Measurements from ENCODE around the gene TGFBR3.
A peak's percentile ranks its signal among the peaks of the same experiment; 100 is the strongest.

Gene TGFBR3

DNA sequence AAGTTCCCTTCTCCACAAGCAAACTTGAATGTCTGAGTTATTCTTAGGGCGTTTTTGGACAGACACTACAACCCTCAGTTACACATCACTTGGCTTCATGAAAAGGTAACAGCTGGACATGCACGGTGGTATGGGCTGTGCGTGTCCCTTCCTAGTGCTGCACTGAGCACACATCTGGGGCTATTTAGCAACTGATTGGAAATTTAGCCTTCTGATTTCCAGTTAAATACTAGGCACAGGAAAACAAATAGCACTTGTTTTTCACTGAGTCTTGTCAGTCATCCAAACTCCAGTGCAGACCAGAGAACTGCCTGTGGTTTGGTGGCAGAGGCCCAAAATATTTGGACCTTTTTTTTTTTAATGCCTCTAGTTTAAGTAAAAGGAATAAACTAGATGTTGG lies 134.7 kb downstream of the TGFBR3 start:
- no peak for DNase-seq

DNA sequence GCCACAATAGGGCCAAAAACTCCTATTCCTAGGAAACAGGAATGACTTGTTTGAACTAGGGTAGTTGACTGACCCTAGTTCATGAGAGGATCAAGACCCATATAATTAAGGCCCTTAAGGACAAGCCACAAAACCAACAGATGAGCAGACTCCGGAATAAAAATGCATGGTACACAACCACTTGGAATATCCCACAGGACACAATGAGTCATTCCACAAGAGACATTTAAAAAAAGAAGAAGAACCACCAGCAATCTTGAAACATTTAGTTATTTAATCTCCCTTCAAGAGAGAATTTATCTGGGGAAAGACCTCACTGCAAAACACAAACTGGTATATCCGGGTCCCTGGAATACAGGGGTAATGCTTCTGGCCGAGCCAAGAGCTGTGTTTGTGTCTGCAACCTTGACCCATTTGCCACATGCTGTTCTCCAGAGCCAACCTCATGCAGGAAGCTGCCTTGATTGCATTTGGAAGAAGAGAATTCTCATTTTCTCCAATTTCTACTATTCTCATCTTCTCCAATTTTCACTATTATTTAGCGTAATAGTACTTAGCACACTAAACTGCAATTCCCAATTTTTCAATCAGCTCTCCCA lies 135.5 kb downstream of the TGFBR3 start:
- no peak for DNase-seq

DNA sequence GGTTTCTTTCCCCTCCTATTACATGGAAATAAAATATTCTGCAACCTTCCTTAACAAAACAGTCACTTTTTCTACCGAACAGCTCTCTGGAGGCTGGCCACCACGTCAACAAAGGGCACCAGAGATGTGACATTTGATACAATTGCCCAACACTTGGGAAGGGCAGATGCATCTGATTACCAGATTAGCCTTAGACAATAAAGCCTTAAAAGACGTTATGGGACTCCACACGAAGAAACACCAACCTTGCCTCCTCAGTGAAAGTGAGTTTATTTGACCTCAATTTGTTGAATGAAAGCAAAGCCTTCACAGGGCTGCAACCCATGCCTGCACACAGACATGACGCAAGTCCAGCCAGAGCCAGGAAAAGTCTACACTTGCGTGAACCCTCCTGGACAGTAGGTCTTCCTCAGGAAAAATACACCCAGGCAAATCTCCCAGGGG lies 136.1 kb downstream of the TGFBR3 start:
- DNase-seq = no peak

DNA sequence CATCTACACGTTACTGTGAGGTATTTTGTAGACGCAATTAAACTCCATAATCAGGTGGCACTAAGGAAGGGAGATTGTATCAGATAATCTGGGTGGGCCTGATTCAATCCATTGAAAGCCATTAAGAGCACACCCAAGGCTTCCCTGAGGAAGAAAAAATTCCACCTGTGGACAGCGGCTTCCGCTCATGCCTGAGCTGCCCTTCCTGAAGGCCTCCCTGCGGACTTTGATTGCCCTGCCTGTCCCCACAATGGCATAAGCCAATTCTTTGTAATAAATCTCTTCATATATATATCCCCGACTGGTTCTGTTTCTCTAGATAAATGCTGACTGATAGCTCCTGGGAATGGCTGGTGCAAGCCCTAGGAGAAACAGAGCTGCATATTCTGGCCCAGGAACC lies 138.3 kb downstream of the TGFBR3 start:
- DNase-seq = no peak

DNA sequence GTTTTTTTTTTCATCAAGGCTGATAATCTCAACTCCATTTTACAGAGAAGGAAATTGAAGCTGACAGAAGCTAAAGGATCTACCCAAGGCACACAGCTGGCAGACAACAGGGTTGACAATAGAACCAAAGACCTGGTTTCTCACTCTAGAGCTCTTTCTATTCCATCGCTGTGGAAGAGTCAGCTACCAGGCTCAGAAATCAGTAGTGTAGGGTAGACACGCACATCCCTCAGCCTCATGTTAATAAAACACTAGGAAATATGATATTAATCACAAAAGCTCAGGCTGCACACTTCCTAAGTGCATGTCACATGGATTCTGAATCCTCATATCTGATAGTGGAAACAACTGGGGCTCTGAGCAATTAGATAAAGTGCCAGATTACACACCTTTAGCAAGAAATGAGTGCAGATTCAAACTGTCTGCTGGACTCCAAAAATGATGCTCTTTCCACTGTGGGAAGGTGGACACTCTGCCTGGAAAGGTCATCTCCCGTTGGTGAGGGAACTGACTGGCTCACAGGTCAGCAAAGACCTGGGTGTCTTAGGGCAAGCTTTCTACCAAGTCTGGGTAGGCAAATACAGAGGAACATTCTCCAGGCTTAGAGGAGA lies 139.1 kb downstream of the TGFBR3 start:
- no peak for DNase-seq

DNA sequence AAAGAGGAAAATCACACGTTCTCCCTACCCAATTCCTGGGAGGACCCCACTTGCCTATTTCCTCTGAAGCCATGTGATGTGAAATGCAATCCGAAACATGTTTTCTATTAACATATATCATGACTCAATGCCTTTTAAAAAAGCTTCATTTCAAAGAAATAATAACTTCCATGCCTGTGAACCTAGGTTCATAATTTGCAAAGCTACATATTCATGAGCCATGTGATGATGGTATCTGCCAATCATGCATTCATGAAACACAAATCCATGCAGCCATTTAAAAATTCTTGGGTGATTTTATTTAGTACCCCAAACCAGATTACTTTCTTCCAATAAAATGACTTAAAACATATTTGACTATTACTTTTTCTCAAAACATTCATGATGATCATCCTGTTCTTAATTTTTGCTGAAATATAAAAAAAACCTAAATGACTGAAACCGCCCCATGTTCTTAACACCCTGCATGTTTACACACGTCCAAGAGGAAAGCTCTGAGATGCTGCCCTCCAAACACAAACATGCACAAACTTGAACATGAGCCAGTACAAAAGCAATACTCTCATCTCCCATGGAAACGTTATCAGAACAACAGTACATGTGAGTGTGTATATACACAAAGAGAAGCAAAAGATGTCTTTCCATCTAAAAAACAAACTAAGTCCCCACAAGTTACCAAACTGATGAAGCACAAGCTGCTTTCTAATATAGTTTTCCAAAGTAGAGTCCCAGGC lies 140.1 kb downstream of the TGFBR3 start:
- DNase-seq = no peak

DNA sequence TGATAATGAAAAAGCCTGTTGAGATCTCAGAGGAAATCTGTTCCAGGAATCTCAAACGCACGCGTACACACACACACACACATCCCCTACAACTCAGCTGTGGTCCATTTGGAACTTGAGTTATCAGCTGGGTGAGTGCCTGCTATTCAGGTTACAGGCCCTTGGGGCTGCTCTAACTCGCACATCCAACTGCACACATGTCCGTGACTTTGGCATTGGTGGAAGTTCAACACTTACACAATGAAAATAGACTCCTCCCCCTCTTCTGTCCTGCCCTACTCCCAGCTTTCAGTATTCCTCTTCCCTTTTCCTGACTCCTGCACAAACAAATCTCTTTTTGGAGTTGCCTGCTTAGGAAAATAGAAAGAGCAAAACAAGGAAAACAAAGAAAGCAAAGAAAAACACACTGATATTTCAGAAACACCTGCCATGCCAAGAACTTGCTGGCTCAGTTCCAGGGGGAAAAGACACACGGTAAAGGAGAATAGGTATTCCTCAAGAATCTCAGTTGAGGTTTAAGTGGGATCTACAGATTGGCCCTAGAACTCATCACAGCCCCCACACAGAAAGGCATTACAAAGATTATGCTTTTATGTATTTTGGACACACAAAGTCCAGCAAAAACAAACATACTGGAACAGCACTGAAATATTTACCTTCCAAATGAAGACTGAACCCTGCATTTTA lies 140.9 kb downstream of the TGFBR3 start:
- DNase-seq = no peak

DNA sequence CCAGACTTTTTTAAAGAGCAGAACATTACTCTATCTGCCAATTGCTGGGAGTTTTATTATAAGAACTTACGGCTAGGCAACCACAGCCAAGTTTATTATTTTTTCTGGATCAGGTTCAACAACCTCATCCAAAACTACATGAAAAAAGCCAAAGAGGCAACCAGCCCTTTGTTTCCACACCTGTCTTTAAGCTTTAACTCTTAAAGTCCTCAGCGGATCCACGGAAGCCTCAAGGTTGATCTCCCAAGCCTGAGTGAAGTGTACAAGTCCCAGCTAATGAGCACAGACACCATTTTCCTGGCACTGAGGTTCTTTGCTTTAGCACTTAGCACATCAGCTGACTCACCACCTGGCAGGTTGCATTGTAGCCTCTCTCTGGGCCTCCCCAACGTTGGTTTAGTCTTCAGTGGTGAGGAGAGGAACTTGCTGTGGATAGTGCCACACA lies 143.1 kb downstream of the TGFBR3 start:
- no peak for DNase-seq

DNA sequence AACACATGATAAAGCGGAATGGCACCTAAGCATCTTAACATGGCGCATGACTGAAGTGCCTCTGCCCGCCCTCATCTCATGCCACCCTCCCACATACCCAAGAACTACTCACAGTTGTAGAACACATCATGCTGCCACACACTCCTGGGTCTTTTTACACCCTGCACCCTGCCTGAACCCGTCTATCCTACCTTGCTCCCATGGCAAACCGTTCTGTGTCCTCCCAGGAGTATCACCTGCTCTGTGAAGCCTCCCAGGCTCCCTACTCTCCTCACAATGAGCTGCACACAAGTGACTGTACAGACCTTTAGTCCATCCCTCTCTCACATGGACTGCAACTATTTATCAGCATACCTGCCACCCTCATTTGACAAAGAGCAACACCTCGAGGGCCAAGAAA lies 144.0 kb downstream of the TGFBR3 start:
- DNase-seq = no peak

DNA sequence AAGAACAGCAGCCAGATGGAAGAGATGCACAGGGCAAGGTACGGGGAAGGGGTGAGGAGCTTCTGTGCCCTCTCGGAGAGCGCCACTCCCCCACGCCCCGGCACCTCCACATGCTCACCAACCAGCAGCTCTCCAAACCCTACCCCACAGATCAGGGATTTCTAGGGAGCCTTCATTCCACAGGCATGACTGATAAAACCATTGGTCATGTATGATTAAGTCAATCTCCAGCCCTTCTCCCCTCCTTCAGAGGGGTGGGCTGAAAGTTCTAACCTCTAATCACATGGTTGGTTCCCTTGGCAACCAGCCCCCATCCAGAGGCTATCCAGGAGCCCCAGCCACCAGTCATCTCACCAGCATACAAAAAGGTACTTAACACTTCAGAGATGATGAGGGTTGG lies 144.7 kb downstream of the TGFBR3 start:
- DNase-seq = peak; percentile 18

DNA sequence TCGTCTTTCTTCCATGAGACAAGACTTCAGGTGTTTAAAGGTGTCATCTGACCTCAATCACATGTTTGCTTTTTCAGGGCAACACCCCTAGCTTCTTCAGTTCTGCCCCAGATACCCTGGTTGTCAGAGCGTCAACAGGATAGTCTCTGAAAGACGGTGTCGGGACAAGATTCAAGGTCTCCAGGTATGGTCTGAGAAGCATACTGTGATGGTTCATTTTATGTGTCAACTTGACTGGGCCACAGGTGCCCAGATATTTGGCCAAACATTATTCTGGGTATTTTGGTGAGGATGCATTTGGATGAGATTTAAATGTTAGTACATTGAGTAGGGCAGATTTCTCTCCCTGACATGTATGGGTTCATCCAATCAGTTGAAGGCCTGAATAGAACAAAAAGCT lies 148.3 kb downstream of the TGFBR3 start:
- no peak for DNase-seq

DNA sequence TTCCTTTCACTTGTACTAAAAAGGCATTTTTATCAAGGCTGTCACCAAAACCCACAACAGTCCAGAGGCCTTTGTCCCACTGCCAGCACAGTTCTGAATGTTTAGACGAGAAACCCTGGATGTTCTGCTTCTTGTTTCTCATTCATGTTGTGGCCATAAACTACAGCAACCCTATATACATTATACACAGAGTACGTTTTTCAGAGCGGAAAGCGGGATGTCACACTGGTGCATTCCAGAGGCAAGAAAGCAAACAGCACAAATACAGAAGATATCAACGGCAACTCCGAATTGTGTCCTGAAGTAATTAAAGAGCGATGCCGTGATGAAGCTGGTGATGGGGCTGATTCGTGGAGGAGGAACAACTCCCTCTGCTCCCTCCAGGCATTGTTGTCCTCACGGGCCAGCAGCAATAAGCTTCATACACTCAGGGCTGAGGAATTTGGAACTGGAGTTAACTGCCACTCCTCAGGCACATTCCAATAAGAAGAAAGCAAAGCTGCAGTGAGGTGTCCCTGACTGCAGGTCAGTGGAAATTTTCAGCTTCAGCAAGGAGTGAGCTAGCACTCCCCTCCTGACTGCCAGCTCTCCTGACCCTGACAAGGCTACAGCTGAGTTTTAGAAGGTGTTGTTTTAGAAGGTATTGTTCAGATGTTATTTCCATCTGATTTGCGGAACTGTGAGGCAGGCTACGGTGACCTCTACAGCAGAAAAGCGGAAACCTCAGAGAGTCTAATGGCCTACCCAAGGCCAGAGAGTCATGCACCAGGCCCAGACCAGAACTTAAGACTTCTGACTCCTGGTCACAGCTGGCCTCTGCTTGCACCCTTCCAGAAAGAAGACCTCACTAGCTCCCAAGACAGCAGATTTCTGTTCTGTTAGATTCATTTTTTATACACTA lies 149.0 kb downstream of the TGFBR3 start:
- DNase-seq = peak; percentile 70

DNA sequence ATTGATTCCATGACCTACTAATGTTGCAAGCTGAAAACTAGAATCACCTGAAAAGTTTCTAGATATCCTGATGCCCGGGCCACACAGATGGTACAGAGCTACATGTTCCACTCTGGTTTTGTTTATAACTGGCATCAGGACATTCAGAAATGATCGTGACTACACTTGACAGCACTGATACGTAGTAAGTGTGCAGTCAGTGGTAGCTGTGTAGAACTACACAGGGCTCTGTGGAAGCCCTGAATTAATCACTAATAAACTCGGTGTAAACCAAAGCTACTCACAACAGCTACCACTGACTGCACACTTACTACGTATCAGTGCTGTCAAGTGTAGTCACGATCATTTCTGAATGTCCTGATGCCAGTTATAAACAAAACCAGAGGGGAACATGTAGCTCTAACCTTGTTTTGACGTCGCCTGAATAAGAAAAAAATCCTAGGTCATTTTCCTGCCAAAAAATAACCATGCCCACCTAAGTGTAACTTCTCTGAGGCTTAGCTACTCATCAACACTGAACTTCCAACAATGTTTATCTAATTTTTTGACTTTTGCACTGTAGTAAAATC lies 149.7 kb downstream of the TGFBR3 start:
- DNase-seq = no peak

DNA sequence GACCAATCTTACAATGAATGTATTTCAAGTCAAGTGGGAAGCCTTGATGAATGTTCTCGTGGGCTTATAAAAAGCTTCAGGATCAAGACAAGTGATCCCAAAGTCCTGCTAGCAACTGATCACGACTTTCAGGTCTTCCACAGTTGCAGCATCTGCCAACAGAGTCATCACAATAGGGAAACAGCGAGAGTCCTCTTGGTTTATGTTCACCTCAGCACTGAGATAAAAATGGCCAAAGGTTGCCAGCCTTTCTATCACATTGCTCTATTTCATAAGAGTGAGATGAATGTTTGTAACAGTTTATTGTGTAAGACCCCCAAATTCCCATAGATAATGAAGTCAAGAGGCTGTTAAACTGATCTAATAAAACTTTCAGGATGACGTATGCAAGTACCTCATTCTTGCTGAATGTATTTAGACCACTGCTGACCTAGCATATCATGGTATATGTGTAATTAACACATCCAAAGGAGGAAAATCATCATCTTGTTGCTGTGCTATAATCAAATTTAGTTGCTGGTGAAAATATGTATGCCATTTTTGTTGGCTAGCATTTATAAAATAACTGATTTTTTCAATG lies 150.6 kb downstream of the TGFBR3 start:
- no peak for DNase-seq

DNA sequence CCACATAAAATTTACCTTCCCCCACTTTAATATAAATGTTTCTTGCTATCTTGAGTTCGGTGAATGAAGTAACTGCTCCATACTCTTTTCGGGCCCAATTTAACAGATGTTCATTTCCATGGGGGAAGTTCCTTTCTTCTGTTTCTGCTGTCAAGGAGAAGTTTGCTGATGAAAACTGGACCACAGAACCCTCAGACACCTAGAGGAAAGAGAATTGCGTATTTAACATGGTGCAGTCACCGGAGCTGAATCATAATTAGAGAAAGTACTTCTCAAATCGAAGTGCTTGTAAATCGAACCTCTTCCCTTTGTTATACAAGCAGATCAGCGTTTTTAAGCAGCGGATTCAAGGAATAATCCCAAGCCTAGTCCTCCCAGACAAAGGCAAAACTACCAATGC lies 151.2 kb downstream of the TGFBR3 start:
- no peak for DNase-seq

DNA sequence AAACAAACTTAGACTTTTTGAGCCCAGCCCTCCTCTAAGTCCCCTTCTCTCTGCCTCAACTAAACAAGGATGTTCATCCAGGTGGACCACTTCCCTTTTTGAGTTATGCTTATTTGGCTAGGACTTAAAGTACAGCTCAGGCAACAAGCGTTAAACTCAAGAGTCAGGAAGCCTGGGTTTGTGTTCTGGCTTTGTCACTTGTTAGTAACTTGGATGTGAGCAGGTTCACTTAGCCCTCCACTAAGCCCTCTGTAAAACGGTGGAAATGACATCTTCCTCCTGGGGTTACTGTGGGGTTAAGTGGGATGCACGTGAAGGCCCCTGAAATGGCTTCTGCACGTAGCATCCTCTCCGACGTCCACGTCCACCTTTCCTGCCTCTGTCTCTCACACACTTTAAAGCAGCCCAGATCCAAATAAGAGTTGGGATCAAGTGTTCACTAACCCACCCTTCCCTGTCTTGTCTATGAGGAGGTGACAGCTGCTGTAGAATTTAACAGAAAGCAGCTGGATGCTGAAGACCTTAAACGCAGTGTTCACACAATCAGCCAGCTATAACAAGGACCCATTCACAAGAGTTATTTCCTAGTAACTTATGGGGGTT lies 152.7 kb downstream of the TGFBR3 start:
- no peak for DNase-seq

DNA sequence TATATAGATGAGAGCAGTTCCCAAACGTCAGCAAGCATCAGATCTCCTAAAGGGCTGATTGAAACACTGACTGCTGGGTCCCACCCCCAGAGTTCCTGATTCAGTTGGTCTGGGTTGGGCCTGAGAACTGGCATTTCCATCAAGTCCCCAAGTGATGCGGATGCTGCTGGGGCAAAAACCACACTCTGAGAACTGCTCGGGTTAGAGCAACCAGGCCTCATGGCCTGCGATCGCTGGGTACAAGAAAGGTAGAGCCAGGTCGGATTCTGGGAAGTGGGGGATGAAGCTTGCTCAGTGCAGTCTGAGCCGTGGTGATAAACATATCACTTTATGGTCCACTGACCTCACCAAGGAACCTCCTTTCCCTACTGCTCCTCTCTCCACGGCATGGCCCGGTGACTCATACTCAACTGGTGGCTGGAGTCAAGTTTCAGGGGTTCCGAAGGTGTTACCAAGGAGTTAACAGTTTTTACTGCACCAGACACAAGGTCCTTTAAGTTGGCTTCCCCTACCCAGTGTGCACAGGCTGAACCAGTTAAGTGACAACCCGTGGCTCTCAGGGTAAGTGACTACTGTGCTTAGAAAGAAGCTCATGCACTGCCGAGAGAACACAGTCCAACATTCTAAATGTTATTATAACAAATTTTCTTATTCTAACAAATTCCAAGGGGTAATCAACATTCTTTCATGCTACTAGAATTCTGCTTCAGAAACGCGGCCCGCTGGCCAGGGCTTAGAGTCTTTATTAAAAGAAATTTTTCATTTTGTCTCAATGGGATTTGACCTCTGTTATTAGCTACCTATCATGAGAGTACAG lies 153.5 kb downstream of the TGFBR3 start:
- peak; percentile 35 for DNase-seq

DNA sequence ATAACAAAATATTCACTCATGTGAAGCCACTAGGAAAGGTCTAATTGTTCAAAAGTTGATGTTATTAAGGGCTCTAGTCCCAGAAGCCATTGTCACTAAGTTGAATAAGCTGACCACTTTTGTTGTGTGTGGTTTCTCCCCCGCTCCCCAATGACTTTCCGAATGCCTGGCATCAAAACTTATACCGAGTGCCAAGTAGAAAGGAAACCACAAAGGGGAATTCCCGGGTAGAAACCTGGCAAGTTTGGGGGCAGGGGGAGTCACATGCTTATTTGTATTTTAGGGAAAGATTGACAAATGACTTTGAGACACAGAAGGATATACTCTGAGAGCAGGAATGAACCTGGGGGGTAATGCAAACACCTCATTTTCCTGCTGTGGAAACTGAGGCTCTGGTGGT lies 154.1 kb downstream of the TGFBR3 start:
- DNase-seq = no peak

DNA sequence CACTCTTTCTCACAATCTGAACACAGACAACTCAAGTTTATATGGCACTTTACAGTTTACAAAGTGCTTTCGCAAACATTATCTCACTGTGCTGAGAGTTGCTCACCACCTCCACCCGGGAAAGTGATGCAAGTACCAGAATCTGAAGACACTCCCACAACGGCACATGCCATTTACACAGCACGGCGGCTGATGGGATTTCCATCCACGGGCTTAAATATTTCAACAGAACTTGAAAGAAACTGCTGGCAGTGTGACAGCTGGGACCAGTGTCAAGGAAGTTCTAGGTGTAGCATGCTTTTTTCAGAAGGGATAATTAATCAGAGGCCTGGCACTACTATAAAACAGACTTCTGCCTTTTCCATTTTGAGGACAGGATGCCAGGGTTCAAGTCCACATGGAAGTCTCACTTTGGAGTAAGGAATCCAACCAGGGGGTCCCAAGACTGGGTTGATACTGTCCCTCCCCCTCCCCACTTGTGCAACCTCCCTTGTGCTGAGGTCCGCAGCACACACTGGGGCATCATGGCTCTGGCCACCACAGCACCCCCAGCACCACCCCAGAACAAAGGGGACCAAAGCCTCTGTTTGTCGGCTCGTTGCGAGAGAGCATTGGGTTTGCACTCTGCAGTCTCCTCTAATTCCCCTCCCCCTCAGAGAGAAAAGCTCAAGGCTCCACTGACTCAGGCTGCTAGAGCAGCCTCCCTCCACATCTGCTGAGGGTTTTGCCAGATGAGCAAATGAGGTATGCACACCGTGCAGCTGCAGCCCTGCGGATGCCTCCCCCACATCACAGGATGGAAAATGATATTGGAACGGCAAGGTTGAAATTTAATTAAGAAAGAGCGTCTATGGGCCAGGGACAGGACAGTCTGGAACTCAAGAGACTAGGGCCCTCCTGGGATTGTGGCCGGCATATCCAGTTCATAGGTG lies 154.9 kb downstream of the TGFBR3 start:
- no peak for DNase-seq

All from T1000 (cell line).